ENCODE data around the gene UNC45A. TPM values are rescaled to one million over a fixed set of nuclear protein-coding genes. Genes with fewer than 3 reads are reported as not detected.

The UNC45A gene
- total RNA-seq, 1 donor from 2014 or later = 56.2 TPM

DNA sequence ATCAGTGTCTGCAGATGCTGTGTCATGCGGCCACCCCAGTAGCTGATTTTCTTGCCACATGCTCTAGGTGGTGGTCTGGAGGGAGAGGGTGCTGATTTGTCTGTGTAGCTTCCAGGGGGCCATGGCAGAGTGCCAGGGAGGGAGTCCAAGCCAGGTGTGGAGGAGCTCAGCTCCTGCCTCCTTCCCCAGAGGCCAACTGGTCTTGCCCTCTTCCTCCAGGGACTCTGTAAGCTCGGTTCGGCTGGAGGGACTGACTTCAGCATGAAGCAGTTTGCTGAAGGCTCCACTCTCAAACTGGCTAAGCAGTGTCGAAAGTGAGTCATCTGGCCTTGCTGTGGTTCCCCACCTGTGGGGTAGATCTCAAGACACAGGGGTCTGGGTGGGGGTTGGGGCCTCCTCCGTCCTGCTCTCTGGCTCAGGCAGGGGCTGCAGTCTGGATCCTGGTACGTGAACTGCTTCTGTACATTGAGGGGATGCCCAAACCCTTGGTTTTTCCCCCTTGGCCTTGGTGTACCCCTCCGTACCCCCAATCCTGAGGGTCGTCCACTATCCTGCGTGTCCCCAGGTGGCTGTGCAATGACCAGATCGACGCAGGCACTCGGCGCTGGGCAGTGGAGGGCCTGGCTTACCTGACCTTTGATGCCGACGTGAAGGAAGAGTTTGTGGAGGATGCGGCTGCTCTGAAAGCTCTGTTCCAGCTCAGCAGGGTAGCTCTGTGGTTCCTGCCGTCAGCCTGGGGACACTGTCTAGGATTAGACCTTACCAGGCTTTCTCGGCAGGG lies 12.7 kb downstream of the UNC45A start:
- H3K36me3 ChIP-seq (ENCODE audit: insufficient read depth, low read length) = peaks cover 45% of the 10 kb centered on the region
- peaks cover 2% of the 10 kb centered on the region for H4K20me1 ChIP-seq (ENCODE audit: insufficient read depth, low read length)
- TF ChIP-seq, protein P1, sequence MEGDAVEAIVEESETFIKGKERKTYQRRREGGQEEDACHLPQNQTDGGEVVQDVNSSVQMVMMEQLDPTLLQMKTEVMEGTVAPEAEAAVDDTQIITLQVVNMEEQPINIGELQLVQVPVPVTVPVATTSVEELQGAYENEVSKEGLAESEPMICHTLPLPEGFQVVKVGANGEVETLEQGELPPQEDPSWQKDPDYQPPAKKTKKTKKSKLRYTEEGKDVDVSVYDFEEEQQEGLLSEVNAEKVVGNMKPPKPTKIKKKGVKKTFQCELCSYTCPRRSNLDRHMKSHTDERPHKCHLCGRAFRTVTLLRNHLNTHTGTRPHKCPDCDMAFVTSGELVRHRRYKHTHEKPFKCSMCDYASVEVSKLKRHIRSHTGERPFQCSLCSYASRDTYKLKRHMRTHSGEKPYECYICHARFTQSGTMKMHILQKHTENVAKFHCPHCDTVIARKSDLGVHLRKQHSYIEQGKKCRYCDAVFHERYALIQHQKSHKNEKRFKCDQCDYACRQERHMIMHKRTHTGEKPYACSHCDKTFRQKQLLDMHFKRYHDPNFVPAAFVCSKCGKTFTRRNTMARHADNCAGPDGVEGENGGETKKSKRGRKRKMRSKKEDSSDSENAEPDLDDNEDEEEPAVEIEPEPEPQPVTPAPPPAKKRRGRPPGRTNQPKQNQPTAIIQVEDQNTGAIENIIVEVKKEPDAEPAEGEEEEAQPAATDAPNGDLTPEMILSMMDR (IDR thresholded peaks at IDR 0.05; ENCODE audit: insufficient read depth, low read depth, low read length) = no peak
- no peak for TF ChIP-seq EZH2 (IDR thresholded peaks at IDR 0.05; ENCODE audit: insufficient read depth, low read length)
- no peaks in the 10 kb centered on the region for H3K9me3 Mint-ChIP-seq (ENCODE audit: unreplicated experiment)
- H3K27ac ChIP-seq (ENCODE audit: low read depth, low read length) = no peak overlapping the region
- no peak overlapping the region for H3K4me2 ChIP-seq (ENCODE audit: low read length)
- no peaks in the 10 kb centered on the region for H3K79me2 ChIP-seq (ENCODE audit: insufficient read depth, low read length)
- no peak for DNase-seq (ENCODE audit: low read depth)
- H3K27ac Mint-ChIP-seq (ENCODE audit: unreplicated experiment) = no peak overlapping the region
- H3K4me1 Mint-ChIP-seq (ENCODE audit: low read depth, unreplicated experiment) = no peaks in the 10 kb centered on the region
- H3K27me3 Mint-ChIP-seq (ENCODE audit: low read depth, unreplicated experiment) = no peaks in the 10 kb centered on the region
- no peaks in the 10 kb centered on the region for H3K4me1 ChIP-seq (ENCODE audit: insufficient read depth, low read length)
- no peak overlapping the region for H3K9ac ChIP-seq (ENCODE audit: low read length)
- FAIRE-seq = no peak
- no peak overlapping the region for H2AFZ ChIP-seq (ENCODE audit: low read depth, low read length)
- H3K27me3 ChIP-seq (ENCODE audit: insufficient read depth, low read length) = no peaks in the 10 kb centered on the region
- no peak overlapping the region for H3K4me3 Mint-ChIP-seq (ENCODE audit: unreplicated experiment)
- H3K4me3 ChIP-seq (ENCODE audit: insufficient read depth, low read depth, low read length) = no peak overlapping the region
- H3K9me3 ChIP-seq (ENCODE audit: insufficient read depth, low read depth, low read length) = no peaks in the 10 kb centered on the region
- peaks cover 33% of the 10 kb centered on the region for H3K36me3 Mint-ChIP-seq (ENCODE audit: low read depth, unreplicated experiment)

DNA sequence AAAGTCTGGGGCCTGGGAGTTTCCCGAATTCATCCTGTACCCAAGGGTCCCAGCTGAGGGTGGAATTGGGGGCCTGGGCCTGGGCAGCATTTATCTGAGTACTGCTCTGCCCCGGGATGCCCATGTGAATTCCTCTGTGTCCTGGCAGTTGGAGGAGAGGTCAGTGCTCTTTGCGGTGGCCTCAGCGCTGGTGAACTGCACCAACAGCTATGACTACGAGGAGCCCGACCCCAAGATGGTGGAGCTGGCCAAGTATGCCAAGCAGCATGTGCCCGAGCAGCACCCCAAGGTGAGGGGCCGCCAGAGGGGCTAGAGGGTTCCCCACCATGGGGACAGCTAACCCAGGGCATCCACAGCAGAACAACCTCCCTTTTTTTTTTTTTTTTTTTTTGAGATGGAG lies 13.4 kb downstream of the UNC45A start:
- no peak overlapping the region for H3K4me3 ChIP-seq (ENCODE audit: insufficient read depth, low read depth, low read length)
- no peak overlapping the region for H3K27ac ChIP-seq (ENCODE audit: low read depth, low read length)
- Mint-ChIP-seq H3K4me3 (ENCODE audit: unreplicated experiment) (no peak overlapping the region), H3K9me3 (ENCODE audit: unreplicated experiment) (no peaks in the 10 kb centered on the region), H3K27ac (ENCODE audit: unreplicated experiment) (no peak overlapping the region), H3K4me1 (ENCODE audit: low read depth, unreplicated experiment) (no peaks in the 10 kb centered on the region), H3K36me3 (ENCODE audit: low read depth, unreplicated experiment) (peaks cover 34% of the 10 kb centered on the region), H3K27me3 (ENCODE audit: low read depth, unreplicated experiment) (no peaks in the 10 kb centered on the region)
- peaks cover 41% of the 10 kb centered on the region for H3K36me3 ChIP-seq (ENCODE audit: insufficient read depth, low read length)
- H3K79me2 ChIP-seq (ENCODE audit: insufficient read depth, low read length) = no peaks in the 10 kb centered on the region
- no peaks in the 10 kb centered on the region for H3K4me1 ChIP-seq (ENCODE audit: insufficient read depth, low read length)
- no peak overlapping the region for H2AFZ ChIP-seq (ENCODE audit: low read depth, low read length)
- H3K9me3 ChIP-seq (ENCODE audit: insufficient read depth, low read depth, low read length) = no peaks in the 10 kb centered on the region
- DNase-seq (ENCODE audit: low read depth) = no peak
- FAIRE-seq = no peak
- no peak overlapping the region for H3K4me2 ChIP-seq (ENCODE audit: low read length)
- no peaks in the 10 kb centered on the region for H4K20me1 ChIP-seq (ENCODE audit: insufficient read depth, low read length)
- TF ChIP-seq, protein P1 (IDR thresholded peaks at IDR 0.05; ENCODE audit: insufficient read depth, low read depth, low read length) = no peak
- no peak for TF ChIP-seq EZH2 (IDR thresholded peaks at IDR 0.05; ENCODE audit: insufficient read depth, low read length)
- no peaks in the 10 kb centered on the region for H3K27me3 ChIP-seq (ENCODE audit: insufficient read depth, low read length)
- H3K9ac ChIP-seq (ENCODE audit: low read length) = no peak overlapping the region

Data from astrocyte (in vitro differentiated cells and primary cell).